HG02885 (cell line): ENCODE data around the gene OR51M1.

Experiments used
- ATAC-seq: cut with Tn5 transposase; IDR thresholded peaks from one replicate; pipeline ENCODE4 v1.9.1; 2021; ENCODE audit warnings: mild to moderate bottlenecking; ENCODE audit not compliant: unreplicated experiment, poor library complexity

The OR51M1 gene

GRCh38 chr11:5380740-5381342, 2.8 kb upstream of the OR51M1 start:
- peak; percentile 98 for ATAC-seq

GRCh38 chr11:5384335-5384734, 723 bp downstream of the OR51M1 start:
- no peak for ATAC-seq

- ATAC-seq, result no peak
Measured at GRCh38 chr11:5390210-5390609, 6.6 kb downstream of the OR51M1 start.

- no peak for ATAC-seq
Measured at GRCh38 chr11:5394091-5394490, 10.5 kb downstream of the OR51M1 start.

DNA sequence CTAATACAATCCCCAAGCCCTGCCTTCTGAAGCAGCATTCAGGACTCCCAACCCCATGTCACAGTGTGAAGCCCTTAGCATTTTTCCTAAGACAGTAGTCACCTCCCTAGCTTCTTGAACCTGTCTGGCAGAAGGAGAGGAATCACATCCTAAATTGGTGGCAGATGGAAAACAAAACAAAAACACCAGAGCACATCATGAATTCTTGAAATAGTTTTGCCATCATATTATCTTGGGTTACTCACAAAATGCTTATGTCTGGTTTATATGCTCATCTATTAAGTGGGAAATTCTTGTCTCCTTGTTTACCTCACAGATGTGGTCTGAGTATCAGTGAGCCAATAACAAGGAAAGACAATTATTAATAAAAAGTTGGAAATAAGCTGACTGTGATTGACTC, 15.3 kb downstream of the OR51M1 start:
- no peak for ATAC-seq

DNA sequence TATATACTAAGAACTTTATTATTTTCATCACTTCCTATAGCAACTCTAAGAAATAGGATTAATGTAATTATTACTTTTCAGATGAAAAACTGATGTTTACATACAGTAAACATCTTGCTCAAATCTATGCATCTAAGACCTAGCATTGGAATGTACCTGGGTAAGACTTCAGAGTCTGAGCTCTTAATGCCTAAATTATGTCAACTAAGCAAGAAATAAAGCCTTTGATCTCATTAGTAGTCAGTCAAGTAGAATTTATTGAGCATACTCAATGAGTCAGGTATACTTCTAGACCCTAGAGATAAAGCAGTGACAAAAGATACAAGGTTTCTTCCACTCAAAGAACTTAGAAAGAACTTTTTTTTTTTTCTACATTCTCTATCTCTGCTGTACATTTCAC, 21.6 kb downstream of the OR51M1 start:
- ATAC-seq, result no peak

GRCh38 chr11:5420993-5421392, 37.4 kb downstream of the OR51M1 start:
- ATAC-seq, result no peak

GRCh38 chr11:5421811-5422210, 38.2 kb downstream of the OR51M1 start, which contains the start of gene OR51Q1:
TSS of gene OR51Q1 (plus strand) at chr11:5422111. CDS start at chr11:5422201, 90 bp downstream.
- ATAC-seq, result no peak

DNA sequence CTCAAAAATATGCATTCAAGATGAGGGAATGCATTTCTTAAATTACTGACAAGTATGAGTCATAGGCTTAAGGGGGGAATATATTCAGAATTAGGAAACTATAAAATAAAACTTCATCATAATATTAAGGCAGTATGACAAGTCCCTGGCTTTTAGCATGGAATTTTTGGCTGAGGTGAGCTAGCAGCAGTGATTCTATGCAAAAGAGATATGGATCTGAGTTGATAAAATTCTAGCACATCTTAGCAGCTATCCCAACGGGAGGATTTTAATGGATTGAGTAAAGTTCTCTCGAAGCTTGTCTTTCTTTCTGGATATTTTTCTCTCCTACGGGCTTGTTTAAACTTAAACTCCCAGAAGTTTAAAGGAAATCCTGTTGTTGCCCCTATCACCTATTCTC, 39.5 kb downstream of the OR51M1 start:
- no peak for ATAC-seq

DNA sequence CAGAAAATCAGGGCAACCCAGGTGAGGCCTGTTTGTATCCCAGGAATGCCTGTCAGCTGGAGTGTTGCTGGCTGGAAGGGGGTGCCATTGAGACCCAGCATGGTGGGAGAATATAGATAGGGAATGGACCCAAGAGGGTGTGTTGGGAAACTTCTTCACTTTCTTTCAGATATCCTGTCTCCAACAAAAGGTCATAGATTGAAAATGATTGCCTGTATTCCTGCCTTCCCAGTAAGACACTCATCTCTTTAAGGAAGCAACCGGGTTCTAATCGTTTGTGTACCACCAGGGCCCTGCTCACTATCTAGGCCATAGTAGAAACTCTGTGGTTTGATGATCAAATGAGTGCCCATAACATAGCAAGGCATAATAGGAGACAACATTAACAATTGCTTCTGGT, 57.8 kb downstream of the OR51M1 start, which contains the start of gene OR51I1:
OR51I1 (minus strand) TSS at position 101 of the 400 bp plus-strand sequence; CDS start at position 101, 0 bp downstream.
- ATAC-seq, result no peak
